ENCODE measurements around the gene LYRM9.

DNA sequence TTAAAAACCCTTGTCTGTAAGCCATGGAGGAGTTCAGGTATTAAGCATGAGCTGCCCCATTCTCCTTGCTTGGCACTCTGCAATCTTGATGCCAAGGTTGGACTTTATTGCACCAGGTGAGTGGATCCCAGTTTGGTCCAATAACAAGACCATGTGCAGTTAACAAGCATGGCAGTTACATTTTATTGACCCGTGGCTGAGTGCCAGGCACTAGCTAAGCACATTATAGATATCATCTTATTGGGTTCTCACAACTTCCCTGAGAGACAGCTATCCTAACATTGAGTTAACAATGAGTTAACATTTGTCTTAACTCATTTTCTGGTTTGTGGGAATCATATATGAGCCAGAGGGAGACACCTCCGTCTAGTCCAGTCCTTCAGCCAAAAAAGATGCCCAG is 21.8 kb downstream of the LYRM9 start:
- TF ChIP-seq, protein P1, sequence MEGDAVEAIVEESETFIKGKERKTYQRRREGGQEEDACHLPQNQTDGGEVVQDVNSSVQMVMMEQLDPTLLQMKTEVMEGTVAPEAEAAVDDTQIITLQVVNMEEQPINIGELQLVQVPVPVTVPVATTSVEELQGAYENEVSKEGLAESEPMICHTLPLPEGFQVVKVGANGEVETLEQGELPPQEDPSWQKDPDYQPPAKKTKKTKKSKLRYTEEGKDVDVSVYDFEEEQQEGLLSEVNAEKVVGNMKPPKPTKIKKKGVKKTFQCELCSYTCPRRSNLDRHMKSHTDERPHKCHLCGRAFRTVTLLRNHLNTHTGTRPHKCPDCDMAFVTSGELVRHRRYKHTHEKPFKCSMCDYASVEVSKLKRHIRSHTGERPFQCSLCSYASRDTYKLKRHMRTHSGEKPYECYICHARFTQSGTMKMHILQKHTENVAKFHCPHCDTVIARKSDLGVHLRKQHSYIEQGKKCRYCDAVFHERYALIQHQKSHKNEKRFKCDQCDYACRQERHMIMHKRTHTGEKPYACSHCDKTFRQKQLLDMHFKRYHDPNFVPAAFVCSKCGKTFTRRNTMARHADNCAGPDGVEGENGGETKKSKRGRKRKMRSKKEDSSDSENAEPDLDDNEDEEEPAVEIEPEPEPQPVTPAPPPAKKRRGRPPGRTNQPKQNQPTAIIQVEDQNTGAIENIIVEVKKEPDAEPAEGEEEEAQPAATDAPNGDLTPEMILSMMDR (IDR thresholded peaks at IDR 0.05) = no peak
- TF ChIP-seq POLR2A (IDR thresholded peaks at IDR 0.05) = no peak
